Raji (cell line): ENCODE results near the gene NACC2.

Experiments used
- POLR2A ChIP-seq: IDR thresholded peaks from 2 replicates; pipeline ENCODE4 v1.6.1; 2011; ENCODE audit warnings: low read depth, low read length, control low read depth; ENCODE audit not compliant: insufficient read depth

NACC2 gene

GRCh38 chr9:136054798-136055714, 40.0 kb downstream of the NACC2 start:
- no peak for TF ChIP-seq POLR2A

- no peak for TF ChIP-seq POLR2A
Observed at GRCh38 chr9:136054146-136054545, 40.9 kb downstream of the NACC2 start.

GRCh38 chr9:136053757-136054142, 41.3 kb downstream of the NACC2 start:
- TF ChIP-seq POLR2A: no peak

GRCh38 chr9:136052991-136053756, 41.9 kb downstream of the NACC2 start:
- TF ChIP-seq POLR2A: no peak

GRCh38 chr9:136052472-136052880, 42.6 kb downstream of the NACC2 start:
- TF ChIP-seq POLR2A: no peak

GRCh38 chr9:136051837-136052471, 43.1 kb downstream of the NACC2 start:
- no peak for TF ChIP-seq POLR2A

- TF ChIP-seq POLR2A: no peak
Observed at GRCh38 chr9:136051453-136051836, 43.6 kb downstream of the NACC2 start.

- TF ChIP-seq POLR2A: no peak
Observed at GRCh38 chr9:136050701-136051452, 44.2 kb downstream of the NACC2 start.

- TF ChIP-seq POLR2A: no peak
Observed at GRCh38 chr9:136050266-136050700, 44.8 kb downstream of the NACC2 start.

GRCh38 chr9:136049491-136050265, 45.4 kb downstream of the NACC2 start:
- TF ChIP-seq POLR2A: no peak

- TF ChIP-seq POLR2A: no peak
Observed at GRCh38 chr9:136048560-136049411, 46.3 kb downstream of the NACC2 start.

GRCh38 chr9:136047775-136048559, 47.1 kb downstream of the NACC2 start:
- TF ChIP-seq POLR2A: no peak

GRCh38 chr9:136047076-136047774, 47.9 kb downstream of the NACC2 start:
- TF ChIP-seq POLR2A: no peak
